Stimulated activated CD8-positive, alpha-beta memory T cell treated with anti-CD3 and anti-CD28 coated beads, Interleukin-7, amount 100 ng/mL, for 24 hours (primary cell): Measurements from ENCODE around the gene MYH10.
A peak's percentile ranks its signal among the peaks of the same experiment; 100 is the strongest.

Experiments
- DNase-seq: peaks from one replicate; pipeline ENCODE4 v3.0.0-alpha.2; 2020; ENCODE audit warnings: low read depth

Gene MYH10

GRCh38 chr17:8444494-8444893 lies 186.0 kb downstream of the MYH10 start:
- no peak for DNase-seq

- DNase-seq, result no peak
These were observed 186.8 kb downstream of the MYH10 start for GRCh38 chr17:8443756-8444155.

- DNase-seq, result no peak
These were observed 188.2 kb downstream of the MYH10 start for GRCh38 chr17:8442310-8442709.

GRCh38 chr17:8441690-8442089 lies 188.8 kb downstream of the MYH10 start:
- no peak for DNase-seq

- no peak for DNase-seq
These were observed 190.8 kb downstream of the MYH10 start for GRCh38 chr17:8439681-8440080.

- DNase-seq, result no peak
These were observed 192.1 kb downstream of the MYH10 start for GRCh38 chr17:8438441-8438840.

- no peak for DNase-seq
These were observed 193.7 kb downstream of the MYH10 start for GRCh38 chr17:8436844-8437171.

- peak; percentile 26 for DNase-seq
These were observed 194.2 kb downstream of the MYH10 start for GRCh38 chr17:8436169-8436843.

- DNase-seq, result peak; percentile 99
These were observed 195.0 kb downstream of the MYH10 start, which contains the start of gene NDEL1 for GRCh38 chr17:8435245-8436168. Gene NDEL1 (plus strand): TSS chr17:8435884. CDS start chr17:8444272, 8,388 bp downstream.

GRCh38 chr17:8430966-8431365 lies 199.6 kb downstream of the MYH10 start:
- DNase-seq, result no peak

GRCh38 chr17:8426802-8427201 lies 203.7 kb downstream of the MYH10 start:
- DNase-seq, result no peak

- DNase-seq, result no peak
These were observed 204.3 kb downstream of the MYH10 start for GRCh38 chr17:8426094-8426720.
